ENCODE measurements around the gene ZACN. TPM values are rescaled to one million over a fixed set of nuclear protein-coding genes. Genes with fewer than 3 reads are reported as not detected.

The ZACN gene
- total RNA-seq, 1 donor, result not detected

DNA sequence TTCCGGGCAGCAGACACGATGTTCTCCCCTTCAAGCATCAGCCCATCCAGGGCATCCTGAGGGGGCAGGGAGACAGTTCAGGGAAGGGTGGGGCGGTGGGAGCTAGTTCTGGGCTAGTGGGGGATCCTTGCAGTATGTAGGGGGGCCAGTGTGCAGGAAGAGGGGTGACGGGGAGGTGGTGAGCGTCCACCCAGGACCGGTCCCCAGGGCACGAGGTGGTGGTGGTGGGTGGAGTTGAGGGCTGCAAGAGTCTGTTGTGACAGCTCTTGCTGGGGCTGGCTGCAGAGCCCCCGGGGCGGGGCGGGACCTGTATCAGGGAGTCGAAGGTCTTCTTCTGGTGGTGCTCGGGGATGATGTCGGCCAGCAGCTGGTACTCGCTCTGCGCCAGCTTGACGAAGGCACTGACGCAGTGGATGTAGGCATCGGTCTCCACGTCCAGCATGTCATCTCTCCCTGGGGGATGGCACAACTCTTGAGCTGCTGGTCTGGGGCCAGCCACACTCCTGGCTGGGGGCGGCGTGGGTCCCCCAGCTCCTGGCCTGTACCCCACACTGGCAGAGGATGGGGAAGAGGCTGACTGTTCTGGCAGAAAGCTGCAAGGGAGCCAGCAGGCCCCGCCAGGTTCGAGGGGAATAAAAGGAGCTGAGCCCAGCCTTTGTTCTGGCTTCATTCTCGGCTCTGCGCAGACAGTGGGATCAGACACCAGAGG is 10.0 kb downstream of the ZACN start:
- H3K36me3 ChIP-seq (ENCODE audit: insufficient read depth, low read length), result peaks cover 73% of the 10 kb centered on the region
- no peaks in the 10 kb centered on the region for H3K4me1 ChIP-seq (ENCODE audit: insufficient read depth, low read length)
- H4K20me1 ChIP-seq (ENCODE audit: insufficient read depth, low read length), result peaks cover 15% of the 10 kb centered on the region
- peak; percentile 83 for DNase-seq (ENCODE audit: insufficient read length, low spot score, missing footprints)
- no peak overlapping the region for H3K4me2 ChIP-seq (ENCODE audit: insufficient read depth, low read length)
- H3K27me3 ChIP-seq (ENCODE audit: insufficient read depth, low read length), result no peaks in the 10 kb centered on the region
- no peak overlapping the region for H3K27ac ChIP-seq (ENCODE audit: low read depth, low read length)
- no peak overlapping the region for H3K4me3 ChIP-seq (ENCODE audit: insufficient read depth, low read length)
- no peak overlapping the region for H2AFZ ChIP-seq (ENCODE audit: low read length)
- H3K79me2 ChIP-seq (ENCODE audit: insufficient read depth, low read length), result peaks cover 8% of the 10 kb centered on the region
- H3K9me3 ChIP-seq (ENCODE audit: low read depth, low read length), result no peaks in the 10 kb centered on the region
- no peak for TF ChIP-seq CTCF (IDR thresholded peaks at IDR 0.05; ENCODE audit: extremely low read depth, low read depth, low read length)

- Histone ChIP-seq H3K27me3 (ENCODE audit: insufficient read depth, low read length) (no peaks in the 10 kb centered on the region), H3K9me3 (ENCODE audit: low read depth, low read length) (no peaks in the 10 kb centered on the region), H3K4me3 (ENCODE audit: insufficient read depth, low read length) (no peak overlapping the region), H2AFZ (ENCODE audit: low read length) (no peak overlapping the region), H3K27ac (ENCODE audit: low read depth, low read length) (no peak overlapping the region), H3K4me1 (ENCODE audit: insufficient read depth, low read length) (peaks cover 5% of the 10 kb centered on the region), H4K20me1 (ENCODE audit: insufficient read depth, low read length) (peaks cover 22% of the 10 kb centered on the region), H3K4me2 (ENCODE audit: insufficient read depth, low read length) (no peak overlapping the region), H3K36me3 (ENCODE audit: insufficient read depth, low read length) (peaks cover 69% of the 10 kb centered on the region), H3K79me2 (ENCODE audit: insufficient read depth, low read length) (peaks cover 8% of the 10 kb centered on the region)
- DNase-seq (ENCODE audit: insufficient read length, low spot score, missing footprints), result peak; percentile 35
- TF ChIP-seq CTCF (IDR thresholded peaks at IDR 0.05; ENCODE audit: extremely low read depth, low read depth, low read length), result no peak
These were observed 10.9 kb downstream of the ZACN start for GRCh38 chr17:76089680-76090516.

DNA sequence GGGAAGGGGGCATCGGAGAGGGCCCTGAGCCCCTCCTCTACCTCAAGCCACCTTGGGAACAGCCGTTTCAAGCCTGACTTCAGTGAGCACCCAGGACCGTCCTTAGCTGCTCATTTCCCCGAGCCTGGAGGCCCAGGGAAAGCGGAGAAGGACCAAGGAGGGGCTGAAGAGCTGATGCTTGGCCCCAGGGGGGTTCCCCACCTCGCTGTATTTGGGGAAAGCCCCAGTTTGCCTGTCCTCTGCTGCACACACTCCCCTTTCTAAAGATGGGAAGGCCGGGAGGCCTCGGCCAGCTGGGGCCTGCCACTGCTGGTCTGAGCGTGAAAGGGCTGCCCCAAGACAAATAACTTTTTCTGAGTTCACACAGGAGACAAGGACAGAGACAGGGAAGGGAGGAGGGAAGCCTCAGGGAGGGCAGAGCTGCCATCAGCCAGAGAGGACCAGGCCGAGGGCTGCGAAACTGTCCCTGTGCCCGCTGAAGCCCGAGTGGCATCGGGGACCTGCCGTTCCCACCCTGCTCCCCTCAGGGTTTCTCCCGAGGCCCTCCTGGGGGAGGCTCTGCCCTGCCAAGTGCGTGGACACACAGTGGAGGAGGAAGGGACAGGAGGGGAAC is 11.6 kb downstream of the ZACN start:
- Histone ChIP-seq H3K36me3 (ENCODE audit: insufficient read depth, low read length) (peaks cover 65% of the 10 kb centered on the region), H4K20me1 (ENCODE audit: insufficient read depth, low read length) (peaks cover 22% of the 10 kb centered on the region), H3K4me3 (ENCODE audit: insufficient read depth, low read length) (no peak overlapping the region), H3K9me3 (ENCODE audit: low read depth, low read length) (no peaks in the 10 kb centered on the region), H3K27ac (ENCODE audit: low read depth, low read length) (no peak overlapping the region), H2AFZ (ENCODE audit: low read length) (no peak overlapping the region), H3K27me3 (ENCODE audit: insufficient read depth, low read length) (no peaks in the 10 kb centered on the region), H3K4me2 (ENCODE audit: insufficient read depth, low read length) (no peak overlapping the region), H3K79me2 (ENCODE audit: insufficient read depth, low read length) (peaks cover 8% of the 10 kb centered on the region), H3K4me1 (ENCODE audit: insufficient read depth, low read length) (peaks cover 5% of the 10 kb centered on the region)
- peak; percentile 36 for DNase-seq (ENCODE audit: insufficient read length, low spot score, missing footprints)
- no peak for TF ChIP-seq CTCF (IDR thresholded peaks at IDR 0.05; ENCODE audit: extremely low read depth, low read depth, low read length)

Data from osteoblast (primary cell).